ENCODE measurements around the gene ZNF778.
"Not testable (repeated sequence)": the region's sequence is repeated elsewhere in the genome, so short reads cannot be mapped to it uniquely, and the experiment has no call there.

Gene ZNF778

GRCh38 chr16:89216315-89217137 is 977 bp upstream of the ZNF778 start:
- peak; percentile 31 for DNase-seq (ENCODE audit: low read depth, low spot score)

GRCh38 chr16:89217138-89217387 is 440 bp upstream of the ZNF778 start:
- DNase-seq (ENCODE audit: low read depth, low spot score) = no peak

GRCh38 chr16:89219365-89219764 is 1.9 kb downstream of the ZNF778 start:
- DNase-seq (ENCODE audit: low read depth, low spot score) = no peak

GRCh38 chr16:89221604-89222003 is 4.1 kb downstream of the ZNF778 start:
- DNase-seq (ENCODE audit: low read depth, low spot score) = no peak

GRCh38 chr16:89222931-89223330 is 5.4 kb downstream of the ZNF778 start:
- no peak for DNase-seq (ENCODE audit: low read depth, low spot score)

- DNase-seq (ENCODE audit: low read depth, low spot score) = no peak
Observed at GRCh38 chr16:89224665-89225064, 7.2 kb downstream of the ZNF778 start.

GRCh38 chr16:89230255-89230654 is 12.8 kb downstream of the ZNF778 start:
- DNase-seq (ENCODE audit: low read depth, low spot score) = no peak

- no peak for DNase-seq (ENCODE audit: low read depth, low spot score)
Observed at GRCh38 chr16:89232107-89232506, 14.6 kb downstream of the ZNF778 start.

GRCh38 chr16:89233678-89234490 is 16.4 kb downstream of the ZNF778 start:
- DNase-seq (ENCODE audit: low read depth, low spot score) = no peak

- no peak for DNase-seq (ENCODE audit: low read depth, low spot score)
Observed at GRCh38 chr16:89237733-89238132, 20.2 kb downstream of the ZNF778 start.

- peak; percentile 54 for DNase-seq (ENCODE audit: low read depth, low spot score)
Observed at GRCh38 chr16:89241187-89242007, 23.9 kb downstream of the ZNF778 start.

- DNase-seq (ENCODE audit: low read depth, low spot score) = no peak
Observed at GRCh38 chr16:89242795-89243200, 25.3 kb downstream of the ZNF778 start.

GRCh38 chr16:89243664-89244063 is 26.2 kb downstream of the ZNF778 start:
- DNase-seq (ENCODE audit: low read depth, low spot score) = no peak

- DNase-seq (ENCODE audit: low read depth, low spot score) = not testable (repeated sequence)
Observed at GRCh38 chr16:89244264-89244663, 26.8 kb downstream of the ZNF778 start.

- no peak for DNase-seq (ENCODE audit: low read depth, low spot score)
Observed at GRCh38 chr16:89244754-89245153, 27.3 kb downstream of the ZNF778 start.

GRCh38 chr16:89246383-89246902 is 28.9 kb downstream of the ZNF778 start:
- no peak for DNase-seq (ENCODE audit: low read depth, low spot score)

GRCh38 chr16:89246903-89247733 is 29.6 kb downstream of the ZNF778 start:
- DNase-seq (ENCODE audit: low read depth, low spot score) = no peak

- not testable (repeated sequence) for DNase-seq (ENCODE audit: low read depth, low spot score)
Observed at GRCh38 chr16:89247734-89248075, 30.2 kb downstream of the ZNF778 start.

GRCh38 chr16:89248196-89248982 is 30.9 kb downstream of the ZNF778 start:
- no peak for DNase-seq (ENCODE audit: low read depth, low spot score)

- DNase-seq (ENCODE audit: low read depth, low spot score) = no peak
Observed at GRCh38 chr16:89253548-89254287, 36.2 kb downstream of the ZNF778 start.

Measured in brain pericyte (primary cell).